Heart left ventricle (tissue), 13 donors: ENCODE measurements around the gene EFS.

ENCODE experiments used
- CTCF ChIP-seq, 12 donors: fragments of 200-600 bp; sonication (generic) in 4 of 12; IDR thresholded peaks; one replicate each; pipeline versions ENCODE4 v1.5.0 to v1.8.0; 2018 to 2022; ENCODE audit warnings: antibody characterized with exemption in 12 of 12, mild to moderate bottlenecking in 5 of 12
- POLR2A ChIP-seq, 2 donors: fragments of 450-650 bp; IDR thresholded peaks; one replicate each; pipeline ENCODE4 v1.6.1; 2017; ENCODE audit warnings: antibody characterized with exemption in 2 of 2, mild to moderate bottlenecking in 2 of 2, moderate library complexity in 2 of 2
- donor health status: ischemic (EF 13 %, LVEDD 7.1; RV severe dilation, severe dysfunction).
- donor health status: DM: no; HTN: yes; CAD: no.
- donor health status: DM: no; HTN: no; CAD: no.
- donor health status: ischemic (EF 25% LVEDD 6.9; RV normal size, moderate dysfunction).
- donor health status: ischemic (EF 25% LVEDD 5.7; RV mildly dilated, moderate dysfunction).
- donor health status: ischemic (EF 35%, LVEDD 5.7; RV mildly dilated, moderate dysfunction).
- donor health status: nonischemic (EF 11% LVEDD 7.7; RV severe dilation, severe dysfunction).
- donor health status: DM: yes; HTN: yes; CAD: no.
- donor health status: PGD.
- donor health status: ischemic (EF 29% LVEDD 5.4; RV normal size, mild dysfunction).
- donor health status: nonischemic (EF 23%, LVEDD 6.1; RV moderate dilation, normal function).

GRCh38 chr14:23406244-23406643 is 41.3 kb upstream of the EFS start:
- TF ChIP-seq CTCF (IDR thresholded peaks at IDR 0.05) = no peak
- no peak for TF ChIP-seq POLR2A (IDR thresholded peaks at IDR 0.05)
